Nephron (organoid): Measurements from ENCODE around the gene YBEY.

Source experiments
- H3K27ac Mint-ChIP-seq, 3 experiments: 2 replicates each; pipeline ENCODE4 v1.8.0; 2020; ENCODE audit warnings: mixed read lengths in 3 of 3, mild to moderate bottlenecking in 2 of 3, moderate library complexity in 1 of 3
- H3K27me3 Mint-ChIP-seq: 2 replicates; pipeline ENCODE4 v1.8.0; 2021; ENCODE audit warnings: low read depth, mild to moderate bottlenecking, moderate library complexity, mixed read lengths
- H3K36me3 Mint-ChIP-seq: 2 replicates; pipeline ENCODE4 v1.8.0; 2020; ENCODE audit warnings: low read depth, mixed read lengths
- H3K4me1 Mint-ChIP-seq: 2 replicates; pipeline ENCODE4 v1.8.0; 2020; ENCODE audit warnings: mixed read lengths
- H3K4me3 Mint-ChIP-seq, 3 experiments: 2 replicates each; pipeline ENCODE4 v1.8.0; 2020; ENCODE audit warnings: mild to moderate bottlenecking in 3 of 3, mixed read lengths in 3 of 3, moderate library complexity in 2 of 3
- H3K9me3 Mint-ChIP-seq: 2 replicates; pipeline ENCODE4 v1.8.0; 2020; ENCODE audit warnings: mixed read lengths
- TF ChIP-seq, protein P1 (sequence below), 3 experiments: fragments of 200-600 bp; sonication (generic); IDR thresholded peaks; one replicate each; pipeline ENCODE4 v1.5.0; 2021; ENCODE audit warnings: antibody characterized with exemption in 3 of 3; ENCODE audit not compliant: unreplicated experiment in 3 of 3

Gene YBEY

DNA sequence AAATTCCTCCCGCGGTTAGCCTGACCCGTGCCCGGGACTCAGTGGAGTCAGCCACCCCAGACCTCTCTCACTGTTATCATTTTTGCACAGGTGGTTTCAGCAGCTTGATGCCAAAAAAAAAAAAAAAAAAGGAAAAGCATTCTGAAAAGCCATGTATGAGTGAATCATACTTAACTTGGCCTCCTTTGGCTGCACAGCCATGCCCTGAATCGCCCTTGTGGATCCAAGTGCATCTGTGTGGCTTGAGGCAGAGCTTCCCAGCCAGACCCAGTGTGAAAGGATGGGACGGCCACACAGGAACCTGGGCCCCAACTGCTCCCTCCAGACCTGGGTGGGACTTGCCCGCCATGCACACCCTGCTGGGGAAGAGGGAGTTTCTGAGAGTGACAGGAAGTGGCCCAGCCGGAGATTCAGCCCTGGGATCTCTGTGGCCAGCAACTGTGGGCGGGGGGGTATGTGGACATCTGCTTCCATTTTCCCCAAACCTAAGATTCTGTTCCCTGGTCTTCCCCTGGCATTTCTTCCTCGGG, 8.6 kb downstream of the YBEY start:
- H3K27me3 Mint-ChIP-seq = no peaks in the 10 kb centered on the region
- peaks cover 34% of the 10 kb centered on the region for H3K36me3 Mint-ChIP-seq
- H3K9me3 Mint-ChIP-seq = peaks cover 3% of the 10 kb centered on the region
- peak overlapping the region in 2 of 3 experiments; percentile 54 to 62 for H3K27ac Mint-ChIP-seq
- TF ChIP-seq, protein P1, sequence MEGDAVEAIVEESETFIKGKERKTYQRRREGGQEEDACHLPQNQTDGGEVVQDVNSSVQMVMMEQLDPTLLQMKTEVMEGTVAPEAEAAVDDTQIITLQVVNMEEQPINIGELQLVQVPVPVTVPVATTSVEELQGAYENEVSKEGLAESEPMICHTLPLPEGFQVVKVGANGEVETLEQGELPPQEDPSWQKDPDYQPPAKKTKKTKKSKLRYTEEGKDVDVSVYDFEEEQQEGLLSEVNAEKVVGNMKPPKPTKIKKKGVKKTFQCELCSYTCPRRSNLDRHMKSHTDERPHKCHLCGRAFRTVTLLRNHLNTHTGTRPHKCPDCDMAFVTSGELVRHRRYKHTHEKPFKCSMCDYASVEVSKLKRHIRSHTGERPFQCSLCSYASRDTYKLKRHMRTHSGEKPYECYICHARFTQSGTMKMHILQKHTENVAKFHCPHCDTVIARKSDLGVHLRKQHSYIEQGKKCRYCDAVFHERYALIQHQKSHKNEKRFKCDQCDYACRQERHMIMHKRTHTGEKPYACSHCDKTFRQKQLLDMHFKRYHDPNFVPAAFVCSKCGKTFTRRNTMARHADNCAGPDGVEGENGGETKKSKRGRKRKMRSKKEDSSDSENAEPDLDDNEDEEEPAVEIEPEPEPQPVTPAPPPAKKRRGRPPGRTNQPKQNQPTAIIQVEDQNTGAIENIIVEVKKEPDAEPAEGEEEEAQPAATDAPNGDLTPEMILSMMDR (IDR thresholded peaks at IDR 0.05; ENCODE audit: unreplicated experiment in 3 of 3) = no peak
- H3K4me1 Mint-ChIP-seq = peaks cover 12% of the 10 kb centered on the region
- H3K4me3 Mint-ChIP-seq = no peak overlapping the region

DNA sequence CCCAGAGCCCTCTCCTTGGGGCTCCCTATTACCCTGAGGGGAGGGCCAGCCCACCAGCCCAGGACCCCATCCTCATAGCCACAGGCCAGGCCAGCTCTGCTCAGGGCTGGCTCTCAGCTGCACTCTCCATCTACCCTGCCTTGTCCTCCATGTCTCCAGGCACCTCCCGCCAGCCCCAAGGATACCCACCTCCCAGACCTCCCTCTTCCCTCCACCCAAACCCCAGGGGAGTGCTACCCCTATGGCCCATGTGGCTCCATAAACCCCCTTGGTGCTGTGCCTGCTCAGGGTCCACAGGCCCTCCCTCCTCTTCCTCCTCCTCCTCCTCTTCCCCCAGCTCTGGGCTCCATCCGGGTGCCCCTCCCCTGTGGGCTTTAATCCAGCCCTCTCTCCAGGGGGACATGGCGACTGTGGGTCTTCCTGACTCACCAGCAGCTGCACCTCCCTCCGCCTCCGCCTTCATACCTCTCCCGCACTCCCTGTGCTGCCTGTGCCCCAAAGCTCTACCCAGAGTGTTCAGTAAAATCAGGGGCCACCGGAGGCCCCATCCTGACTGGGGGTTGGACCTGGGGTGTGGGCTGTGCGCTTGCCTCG, 9.1 kb downstream of the YBEY start:
- Mint-ChIP-seq H3K4me3 (peak overlapping the region in 1 of 3 experiments; percentile 7), H3K27me3 (no peaks in the 10 kb centered on the region), H3K4me1 (peaks cover 12% of the 10 kb centered on the region)

GRCh38 chr21:46295996-46296752, 10.0 kb downstream of the YBEY start:
- Mint-ChIP-seq H3K27ac (peak overlapping the region; percentile 40 to 64 (median 54)), H3K4me3 (peak overlapping the region; percentile 21 to 59 (median 43)), H3K36me3 (peaks cover 41% of the 10 kb centered on the region), H3K27me3 (no peaks in the 10 kb centered on the region), H3K4me1 (peaks cover 12% of the 10 kb centered on the region), H3K9me3 (peaks cover 3% of the 10 kb centered on the region)
- TF ChIP-seq, protein P1 (IDR thresholded peaks at IDR 0.05; ENCODE audit: unreplicated experiment in 3 of 3) = no peak

More for the DNA sequence above, 9.1 kb downstream of the YBEY start:
- TF ChIP-seq, protein P1 (IDR thresholded peaks at IDR 0.05; ENCODE audit: unreplicated experiment in 3 of 3) = no peak
- Mint-ChIP-seq H3K27ac (peak overlapping the region in 2 of 3 experiments; percentile 54 to 62), H3K9me3 (peaks cover 3% of the 10 kb centered on the region), H3K36me3 (peaks cover 34% of the 10 kb centered on the region)

DNA sequence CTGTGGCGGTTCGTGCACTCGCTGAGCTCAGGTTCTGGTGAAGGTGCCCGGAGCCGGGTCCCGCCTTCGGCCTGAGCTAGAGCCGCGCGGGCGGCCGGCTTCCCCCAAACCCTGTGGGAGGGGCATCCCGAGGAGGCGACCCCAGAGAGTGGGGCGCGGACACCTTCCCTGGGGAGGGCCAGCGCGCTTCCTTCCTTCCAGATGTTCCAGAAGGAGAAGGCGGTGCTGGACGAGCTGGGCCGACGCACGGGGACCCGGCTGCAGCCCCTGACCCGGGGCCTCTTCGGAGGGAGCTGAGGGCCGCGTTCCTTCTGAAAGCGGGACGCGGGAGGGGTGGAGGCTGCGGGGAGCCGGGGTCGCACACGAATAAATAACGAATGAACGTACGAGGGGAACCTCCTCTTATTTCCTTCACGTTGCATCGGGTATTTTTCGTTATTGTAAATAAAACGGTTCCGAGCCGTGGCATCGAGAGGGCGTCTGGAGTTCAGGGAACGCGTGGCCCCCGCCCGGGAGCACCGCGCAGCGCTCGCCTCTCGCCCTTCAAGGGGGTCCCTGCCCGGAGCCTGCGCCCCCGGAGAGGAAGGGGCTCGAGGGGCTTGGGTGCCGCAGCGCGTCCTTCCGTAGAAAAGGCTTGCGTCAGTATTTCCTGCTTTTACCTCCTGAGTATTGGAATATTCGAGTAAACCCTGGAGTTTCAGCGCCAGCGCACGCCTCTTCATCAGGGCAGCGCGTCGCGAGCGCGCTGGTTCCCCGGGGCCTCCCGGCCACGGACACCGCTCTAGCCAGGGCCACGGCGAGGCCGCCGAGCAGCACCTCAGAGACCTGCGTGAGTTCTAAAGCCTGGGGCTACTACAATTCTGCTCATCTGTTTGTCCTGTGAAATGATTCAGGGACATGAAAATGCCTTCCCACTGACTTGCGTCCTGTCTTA, 11.5 kb downstream of the YBEY start:
- no peaks in the 10 kb centered on the region for H3K27me3 Mint-ChIP-seq
- TF ChIP-seq, protein P1 (IDR thresholded peaks at IDR 0.05; ENCODE audit: unreplicated experiment in 3 of 3) = no peak
- H3K27ac Mint-ChIP-seq = peak overlapping the region in 1 of 3 experiments; percentile 82

GRCh38 chr21:46299167-46299566, 13.0 kb downstream of the YBEY start:
- Mint-ChIP-seq H3K36me3 (peaks cover 37% of the 10 kb centered on the region), H3K4me3 (no peak overlapping the region), H3K27me3 (no peaks in the 10 kb centered on the region), H3K9me3 (peaks cover 3% of the 10 kb centered on the region), H3K27ac (no peak overlapping the region), H3K4me1 (peaks cover 12% of the 10 kb centered on the region)
- TF ChIP-seq, protein P1 (IDR thresholded peaks at IDR 0.05; ENCODE audit: unreplicated experiment in 3 of 3) = no peak

More for the DNA sequence above, 11.5 kb downstream of the YBEY start:
- peaks cover 12% of the 10 kb centered on the region for H3K4me1 Mint-ChIP-seq
- H3K9me3 Mint-ChIP-seq = peaks cover 3% of the 10 kb centered on the region
- H3K4me3 Mint-ChIP-seq = peak overlapping the region; percentile 62 to 81 (median 76)
- H3K36me3 Mint-ChIP-seq = peaks cover 33% of the 10 kb centered on the region
